ENCODE measurements around the gene TMEM31. TPM values are rescaled to one million over a fixed set of nuclear protein-coding genes. Genes with fewer than 3 reads are reported as not detected.

Gene TMEM31
- total and polyA plus RNA-seq, 9 of the 15 experiments (the other 6 are each of a cell fraction or from before 2014, with no cell fraction given): 0.18 TPM; not detected in 8

DNA sequence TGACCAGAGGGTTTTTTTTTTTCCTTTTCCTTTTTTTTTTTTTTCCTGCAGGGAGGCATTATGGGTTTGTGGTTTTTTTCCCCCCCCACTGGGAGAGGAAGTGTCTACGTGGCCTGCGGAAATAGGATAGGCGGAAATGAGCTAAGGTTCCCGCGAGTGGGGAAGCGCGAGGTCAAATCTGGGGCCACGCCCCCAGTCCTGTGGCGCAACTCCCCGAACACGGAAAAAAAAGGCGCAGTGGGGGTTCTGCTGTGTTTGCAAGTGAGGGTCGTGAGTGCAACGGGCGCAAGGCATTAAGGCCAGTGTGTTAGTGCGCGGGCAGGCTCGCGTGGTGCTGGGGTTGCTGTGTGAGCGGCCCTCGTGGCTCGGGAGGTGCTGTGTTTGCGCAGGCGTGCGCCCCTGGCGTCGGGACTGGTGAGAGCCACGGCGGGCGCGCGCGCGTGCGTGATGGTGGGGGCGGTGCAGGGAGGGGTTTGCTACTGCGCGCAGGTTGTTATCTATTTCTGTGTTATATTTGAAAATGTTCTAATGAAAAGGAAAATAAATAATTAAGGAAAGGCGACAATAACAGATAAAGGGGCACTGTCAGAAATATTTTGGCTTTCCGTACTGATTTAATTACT lies 23.5 kb upstream of the TMEM31 start (continued):
- TF ChIP-seq, protein P1, sequence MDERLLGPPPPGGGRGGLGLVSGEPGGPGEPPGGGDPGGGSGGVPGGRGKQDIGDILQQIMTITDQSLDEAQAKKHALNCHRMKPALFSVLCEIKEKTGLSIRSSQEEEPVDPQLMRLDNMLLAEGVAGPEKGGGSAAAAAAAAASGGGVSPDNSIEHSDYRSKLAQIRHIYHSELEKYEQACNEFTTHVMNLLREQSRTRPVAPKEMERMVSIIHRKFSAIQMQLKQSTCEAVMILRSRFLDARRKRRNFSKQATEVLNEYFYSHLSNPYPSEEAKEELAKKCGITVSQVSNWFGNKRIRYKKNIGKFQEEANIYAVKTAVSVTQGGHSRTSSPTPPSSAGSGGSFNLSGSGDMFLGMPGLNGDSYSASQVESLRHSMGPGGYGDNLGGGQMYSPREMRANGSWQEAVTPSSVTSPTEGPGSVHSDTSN (CRISPR knock-in tag; IDR thresholded peaks at IDR 0.05; ENCODE audit: low read depth): no peak
- TF ChIP-seq, protein P1 (tag; conservative IDR thresholded peaks at IDR 0.05; ENCODE audit: low read depth): 0 out of 2 replicates have a peak, but pooled peaks have one; percentile 33
- TF ChIP-seq SIX5 (IDR thresholded peaks at IDR 0.05; ENCODE audit: borderline replicate concordance in 1 of 2, insufficient read depth in 1 of 2, low read depth in 1 of 2, low read length in 2 of 2): no peak
- no peak for TF ChIP-seq ARHGAP35 (IDR thresholded peaks at IDR 0.05; ENCODE audit: partially characterized antibody)
- TF ChIP-seq, protein P2, sequence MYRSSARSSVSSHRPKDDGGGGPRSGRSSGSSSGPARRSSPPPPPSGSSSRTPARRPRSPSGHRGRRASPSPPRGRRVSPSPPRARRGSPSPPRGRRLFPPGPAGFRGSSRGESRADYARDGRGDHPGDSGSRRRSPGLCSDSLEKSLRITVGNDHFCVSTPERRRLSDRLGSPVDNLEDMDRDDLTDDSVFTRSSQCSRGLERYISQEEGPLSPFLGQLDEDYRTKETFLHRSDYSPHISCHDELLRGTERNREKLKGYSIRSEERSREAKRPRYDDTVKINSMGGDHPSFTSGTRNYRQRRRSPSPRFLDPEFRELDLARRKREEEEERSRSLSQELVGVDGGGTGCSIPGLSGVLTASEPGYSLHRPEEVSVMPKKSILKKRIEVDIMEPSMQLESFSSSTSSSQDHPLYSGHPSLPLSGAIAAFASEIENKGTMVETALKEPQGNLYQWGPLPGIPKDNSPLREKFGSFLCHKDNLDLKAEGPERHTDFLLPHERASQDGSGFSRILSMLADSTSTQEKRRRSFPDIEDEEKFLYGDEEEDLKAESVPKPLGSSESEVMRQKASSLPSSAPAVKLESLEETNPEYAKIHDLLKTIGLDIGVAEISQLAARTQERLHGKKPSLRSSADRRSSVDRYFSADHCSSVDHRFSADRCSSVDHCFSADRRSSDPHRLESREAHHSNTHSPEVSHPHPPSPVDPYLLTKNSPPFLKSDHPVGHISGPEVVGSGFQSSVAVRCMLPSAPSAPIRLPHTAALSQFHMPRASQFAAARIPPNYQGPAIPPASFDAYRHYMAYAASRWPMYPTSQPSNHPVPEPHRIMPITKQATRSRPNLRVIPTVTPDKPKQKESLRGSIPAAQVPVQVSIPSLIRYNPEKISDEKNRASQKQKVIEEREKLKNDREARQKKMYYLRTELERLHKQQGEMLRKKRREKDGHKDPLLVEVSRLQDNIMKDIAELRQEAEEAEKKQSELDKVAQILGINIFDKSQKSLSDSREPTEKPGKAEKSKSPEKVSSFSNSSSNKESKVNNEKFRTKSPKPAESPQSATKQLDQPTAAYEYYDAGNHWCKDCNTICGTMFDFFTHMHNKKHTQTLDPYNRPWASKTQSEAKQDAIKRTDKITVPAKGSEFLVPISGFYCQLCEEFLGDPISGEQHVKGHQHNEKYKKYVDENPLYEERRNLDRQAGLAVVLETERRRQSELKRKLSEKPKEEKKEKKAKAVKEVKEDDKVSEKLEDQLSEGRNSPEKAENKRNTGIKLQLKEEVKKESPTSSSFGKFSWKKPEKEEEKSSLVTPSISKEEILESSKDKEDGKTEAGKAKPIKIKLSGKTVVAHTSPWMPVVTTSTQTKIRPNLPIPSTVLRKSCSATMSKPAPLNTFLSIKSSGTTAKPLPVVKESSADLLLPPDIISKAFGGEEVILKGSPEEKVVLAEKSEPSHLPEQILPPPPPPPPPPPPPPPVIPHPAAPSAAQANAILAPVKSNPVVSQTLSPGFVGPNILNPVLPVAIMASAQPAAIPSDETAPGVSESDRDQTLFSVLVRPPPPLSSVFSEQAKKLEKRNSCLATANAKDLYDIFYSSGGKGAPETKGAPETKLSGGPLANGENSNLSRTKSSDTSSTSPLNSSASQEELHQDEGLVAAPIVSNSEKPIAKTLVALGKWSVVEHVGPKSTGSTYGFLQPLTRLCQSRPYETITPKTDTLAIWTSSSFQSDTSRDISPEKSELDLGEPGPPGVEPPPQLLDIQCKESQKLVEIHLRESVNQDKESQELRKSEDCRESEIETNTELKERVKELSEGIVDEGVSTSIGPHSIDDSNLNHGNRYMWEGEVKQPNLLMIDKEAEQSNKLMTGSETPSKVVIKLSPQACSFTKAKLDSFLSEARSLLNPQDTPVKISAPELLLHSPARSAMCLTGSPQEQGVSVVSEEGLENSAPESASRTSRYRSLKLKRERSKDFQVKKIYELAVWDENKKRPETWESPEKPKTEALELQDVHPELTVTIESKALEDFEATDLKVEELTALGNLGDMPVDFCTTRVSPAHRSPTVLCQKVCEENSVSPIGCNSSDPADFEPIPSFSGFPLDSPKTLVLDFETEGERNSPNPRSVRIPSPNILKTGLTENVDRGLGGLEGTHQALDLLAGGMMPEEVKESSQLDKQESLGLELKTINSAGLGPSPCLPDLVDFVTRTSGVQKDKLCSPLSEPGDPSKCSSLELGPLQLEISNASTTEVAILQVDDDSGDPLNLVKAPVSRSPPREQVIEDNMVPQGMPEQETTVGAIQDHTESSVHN (IDR thresholded peaks at IDR 0.05; ENCODE audit: borderline replicate concordance in 1 of 2, low read depth in 1 of 2): peak in 1 of 2 experiments; percentile 87; a peak in 2 of 4 replicates
- peak; percentile 69 for TF ChIP-seq ETV1 (tag; conservative IDR thresholded peaks at IDR 0.05; ENCODE audit: low read depth)
- TF ChIP-seq MTA2 (IDR thresholded peaks at IDR 0.05; ENCODE audit: low read depth): no peak

All from K562 (cell line).